Ascending aorta (tissue), 2 donors: Measurements from ENCODE around the gene ATP9B. TPM values are rescaled to one million over a fixed set of nuclear protein-coding genes. Genes with fewer than 3 reads are reported as not detected.

Source experiments
- DNase-seq, 2 donors: peaks; one replicate each; pipeline ENCODE4 v3.0.0-alpha.2; 2019; ENCODE audit warnings: low spot score in 2 of 2
- H3K27ac ChIP-seq, 2 donors: fragments of 200-600 bp; sonication (generic); one replicate each; pipeline ENCODE4 v1.5.1; 2016 to 2017; ENCODE audit warnings: mild to moderate bottlenecking in 1 of 2
- H3K27me3 ChIP-seq: fragments of 200-600 bp; sonication (generic); one replicate; pipeline ENCODE4 v1.5.1; 2017
- H3K36me3 ChIP-seq, 2 donors: fragments of 200-600 bp; sonication (generic); one replicate each; pipeline ENCODE4 v1.5.1; 2016
- H3K4me1 ChIP-seq, 2 donors: fragments of 200-600 bp; sonication (generic); one replicate each; pipeline ENCODE4 v1.5.1; 2016 to 2017; ENCODE audit warnings: mild to moderate bottlenecking in 1 of 2
- H3K4me3 ChIP-seq, 2 donors: fragments of 200-600 bp; sonication (generic); one replicate each; pipeline ENCODE4 v1.5.1; 2016 to 2017; ENCODE audit warnings: mild to moderate bottlenecking in 1 of 2
- H3K9me3 ChIP-seq, 2 donors: fragments of 200-600 bp; sonication (generic); one replicate each; pipeline ENCODE4 v1.5.1; 2016
- CTCF ChIP-seq, 3 experiments: fragments of 200-600 bp in 2 of 3; fragments of 450-650 bp in 1 of 3; sonication (generic) in 2 of 3; IDR thresholded peaks; one replicate each; pipeline ENCODE4 v1.5.1; 2016 to 2019; ENCODE audit warnings: antibody characterized with exemption in 3 of 3, mild to moderate bottlenecking in 1 of 3, moderate library complexity in 1 of 3
- intact Hi-C: fragments of 100-400 bp; cut with DNase I; formaldehyde crosslinking; loops from one replicate; pipeline ENCODE4 v1.15.1; 2023
- total RNA-seq: library from RNA; depleted of rRNA; stranded (reverse); fragments of >200 nt; gene quantifications from one replicate; pipeline ENCODE4 v1.1.0, GENCODE V29; 2016

Gene ATP9B
- total RNA-seq, 1 donor from 2014 or later = 14.4 TPM

- Histone ChIP-seq H3K36me3 (peaks cover 5 to 39% of the 10 kb centered on the region in 2 donors), H3K4me3 (no peak overlapping the region), H3K4me1 (no peaks in the 10 kb centered on the region), H3K27ac (no peak overlapping the region), H3K9me3 (no peaks in the 10 kb centered on the region), H3K27me3 (no peaks in the 10 kb centered on the region)
- intact Hi-C loops = no loop called here
- DNase-seq = no peak
- TF ChIP-seq CTCF (IDR thresholded peaks at IDR 0.05) = no peak
Observed at GRCh38 chr18:79329786-79330185, 260.6 kb downstream of the ATP9B start.

- peaks cover 14 to 55% of the 10 kb centered on the region in 2 donors for H3K36me3 ChIP-seq
Observed at GRCh38 chr18:79332646-79333045, 263.5 kb downstream of the ATP9B start.

GRCh38 chr18:79333046-79333445 lies 263.9 kb downstream of the ATP9B start:
- no peak for TF ChIP-seq CTCF (IDR thresholded peaks at IDR 0.05)
- intact Hi-C loops = no loop called here
- no peak for DNase-seq
- peaks cover 18 to 59% of the 10 kb centered on the region in 2 donors for H3K36me3 ChIP-seq
- no peak overlapping the region for H3K27ac ChIP-seq
- no peaks in the 10 kb centered on the region for H3K9me3 ChIP-seq
- H3K27me3 ChIP-seq = no peaks in the 10 kb centered on the region
- H3K4me3 ChIP-seq = no peak overlapping the region
- no peaks in the 10 kb centered on the region for H3K4me1 ChIP-seq

More at GRCh38 chr18:79332646-79333045, 263.5 kb downstream of the ATP9B start:
- no peak for TF ChIP-seq CTCF (IDR thresholded peaks at IDR 0.05)
- Histone ChIP-seq H3K27me3 (no peaks in the 10 kb centered on the region), H3K9me3 (no peaks in the 10 kb centered on the region), H3K27ac (no peak overlapping the region), H3K4me3 (no peak overlapping the region), H3K4me1 (no peaks in the 10 kb centered on the region)
- no peak for DNase-seq
- intact Hi-C loops = no loop called here

GRCh38 chr18:79334496-79335233 lies 265.5 kb downstream of the ATP9B start:
- peaks cover 21 to 68% of the 10 kb centered on the region in 2 donors for H3K36me3 ChIP-seq
- no peak for DNase-seq
- no peak overlapping the region for H3K4me3 ChIP-seq
- no peak for TF ChIP-seq CTCF (IDR thresholded peaks at IDR 0.05)
- H3K27me3 ChIP-seq = no peaks in the 10 kb centered on the region
- H3K9me3 ChIP-seq = no peaks in the 10 kb centered on the region
- intact Hi-C loops = no loop called here
- H3K27ac ChIP-seq = no peak overlapping the region
- no peaks in the 10 kb centered on the region for H3K4me1 ChIP-seq

GRCh38 chr18:79335833-79336360 lies 266.7 kb downstream of the ATP9B start:
- TF ChIP-seq CTCF (IDR thresholded peaks at IDR 0.05) = no peak
- no peak overlapping the region for H3K4me3 ChIP-seq
- H3K27ac ChIP-seq = no peak overlapping the region
- H3K9me3 ChIP-seq = no peaks in the 10 kb centered on the region
- H3K4me1 ChIP-seq = no peaks in the 10 kb centered on the region
- no peaks in the 10 kb centered on the region for H3K27me3 ChIP-seq
- H3K36me3 ChIP-seq = peaks cover 21 to 60% of the 10 kb centered on the region in 2 donors
- intact Hi-C loops = no loop called here
- no peak for DNase-seq
